Osteoblast (primary cell): Measurements from ENCODE around the gene LRP5. TPM values are rescaled to one million over a fixed set of nuclear protein-coding genes. Genes with fewer than 3 reads are reported as not detected.
"Not testable (repeated sequence)": the region's sequence is repeated elsewhere in the genome, so short reads cannot be mapped to it uniquely, and the experiment has no call there.

Experiments used
- DNase-seq: peaks from one replicate; pipeline ENCODE4 v3.0.0; 2011; ENCODE audit warnings: low spot score, mixed read lengths; ENCODE audit not compliant: insufficient read length; ENCODE audit errors: missing footprints
- H2AFZ ChIP-seq: 2 replicates; pipeline ENCODE4 v1.6.0; 2011; ENCODE audit warnings: mild to moderate bottlenecking, low read length
- H3K27ac ChIP-seq: 2 replicates; pipeline ENCODE4 v1.5.1; 2011; ENCODE audit warnings: mild to moderate bottlenecking, low read depth, low read length, moderate library complexity
- H3K27me3 ChIP-seq: 2 replicates; pipeline ENCODE4 v1.6.0; 2012; ENCODE audit warnings: mild to moderate bottlenecking, control low read depth, inconsistent platforms, low read length, moderate library complexity; ENCODE audit not compliant: insufficient read depth
- H3K36me3 ChIP-seq: 2 replicates; pipeline ENCODE4 v1.5.1; 2011; ENCODE audit warnings: mild to moderate bottlenecking, low read length, control low read depth, moderate library complexity; ENCODE audit not compliant: insufficient read depth
- H3K4me1 ChIP-seq: 2 replicates; pipeline ENCODE4 v1.5.1; 2011; ENCODE audit warnings: mild to moderate bottlenecking, low read length, control low read depth, moderate library complexity; ENCODE audit not compliant: insufficient read depth
- H3K4me2 ChIP-seq: 2 replicates; pipeline ENCODE4 v1.6.0; 2011; ENCODE audit warnings: mild to moderate bottlenecking, low read length; ENCODE audit not compliant: insufficient read depth
- H3K4me3 ChIP-seq: fragments of 200-600 bp; sonication (generic); 3 replicates; pipeline ENCODE4 v1.5.1; 2012; ENCODE audit warnings: mild to moderate bottlenecking, low read length, inconsistent platforms; ENCODE audit not compliant: insufficient read depth
- H3K79me2 ChIP-seq: 2 replicates; pipeline ENCODE4 v1.6.0; 2012; ENCODE audit warnings: mild to moderate bottlenecking, low read length, control low read depth, inconsistent platforms; ENCODE audit not compliant: insufficient read depth
- H3K9me3 ChIP-seq: 2 replicates; pipeline ENCODE4 v1.5.1; 2011; ENCODE audit warnings: low read depth, low read length, control low read depth
- H4K20me1 ChIP-seq: 2 replicates; pipeline ENCODE4 v1.6.0; 2012; ENCODE audit warnings: mild to moderate bottlenecking, low read length, control low read depth; ENCODE audit not compliant: insufficient read depth
- total RNA-seq: library from RNA; depleted of rRNA; stranded (reverse); fragments of >200 nt; gene quantifications from 2 replicates; pipeline ENCODE4 v1.2.3, GENCODE V29; 2012
- TF ChIP-seq, protein P1 (sequence below): IDR thresholded peaks from 2 replicates; pipeline ENCODE4 v1.5.1; 2011; ENCODE audit warnings: mild to moderate bottlenecking, low read depth, low read length, moderate library complexity; ENCODE audit errors: extremely low read depth

LRP5 gene
- total RNA-seq, 1 donor, result 16.3 TPM

DNA sequence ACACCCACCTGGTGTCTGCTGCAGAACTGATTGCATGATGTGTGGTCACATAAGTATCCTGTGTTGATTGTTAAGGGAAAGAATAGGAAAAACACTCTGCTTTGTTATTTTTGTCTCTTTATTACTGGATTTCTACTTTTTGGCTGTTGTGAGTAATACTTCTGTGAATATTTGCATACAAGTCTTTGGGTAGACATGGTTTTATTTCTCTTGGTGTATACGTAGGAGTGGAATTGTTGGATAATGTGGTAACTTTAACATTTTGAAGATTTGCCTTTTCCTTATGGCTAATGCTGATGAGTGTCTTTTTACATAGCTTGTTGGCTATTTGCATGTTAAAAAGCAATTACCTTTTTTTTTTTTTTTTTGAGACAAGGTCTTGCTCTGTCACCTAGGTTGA lies 161.3 kb downstream of the LRP5 start:
- Histone ChIP-seq H3K9me3 (no peaks in the 10 kb centered on the region), H2AFZ (no peak overlapping the region), H3K4me2 (no peak overlapping the region), H3K27me3 (no peaks in the 10 kb centered on the region), H3K4me1 (peaks cover 37% of the 10 kb centered on the region), H3K79me2 (peaks cover 86% of the 10 kb centered on the region), H4K20me1 (peaks cover 48% of the 10 kb centered on the region), H3K4me3 (no peak overlapping the region), H3K36me3 (no peaks in the 10 kb centered on the region), H3K27ac (peak overlapping the region; percentile 96)
- TF ChIP-seq, protein P1, sequence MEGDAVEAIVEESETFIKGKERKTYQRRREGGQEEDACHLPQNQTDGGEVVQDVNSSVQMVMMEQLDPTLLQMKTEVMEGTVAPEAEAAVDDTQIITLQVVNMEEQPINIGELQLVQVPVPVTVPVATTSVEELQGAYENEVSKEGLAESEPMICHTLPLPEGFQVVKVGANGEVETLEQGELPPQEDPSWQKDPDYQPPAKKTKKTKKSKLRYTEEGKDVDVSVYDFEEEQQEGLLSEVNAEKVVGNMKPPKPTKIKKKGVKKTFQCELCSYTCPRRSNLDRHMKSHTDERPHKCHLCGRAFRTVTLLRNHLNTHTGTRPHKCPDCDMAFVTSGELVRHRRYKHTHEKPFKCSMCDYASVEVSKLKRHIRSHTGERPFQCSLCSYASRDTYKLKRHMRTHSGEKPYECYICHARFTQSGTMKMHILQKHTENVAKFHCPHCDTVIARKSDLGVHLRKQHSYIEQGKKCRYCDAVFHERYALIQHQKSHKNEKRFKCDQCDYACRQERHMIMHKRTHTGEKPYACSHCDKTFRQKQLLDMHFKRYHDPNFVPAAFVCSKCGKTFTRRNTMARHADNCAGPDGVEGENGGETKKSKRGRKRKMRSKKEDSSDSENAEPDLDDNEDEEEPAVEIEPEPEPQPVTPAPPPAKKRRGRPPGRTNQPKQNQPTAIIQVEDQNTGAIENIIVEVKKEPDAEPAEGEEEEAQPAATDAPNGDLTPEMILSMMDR, result no peak
- DNase-seq, result no peak

DNA sequence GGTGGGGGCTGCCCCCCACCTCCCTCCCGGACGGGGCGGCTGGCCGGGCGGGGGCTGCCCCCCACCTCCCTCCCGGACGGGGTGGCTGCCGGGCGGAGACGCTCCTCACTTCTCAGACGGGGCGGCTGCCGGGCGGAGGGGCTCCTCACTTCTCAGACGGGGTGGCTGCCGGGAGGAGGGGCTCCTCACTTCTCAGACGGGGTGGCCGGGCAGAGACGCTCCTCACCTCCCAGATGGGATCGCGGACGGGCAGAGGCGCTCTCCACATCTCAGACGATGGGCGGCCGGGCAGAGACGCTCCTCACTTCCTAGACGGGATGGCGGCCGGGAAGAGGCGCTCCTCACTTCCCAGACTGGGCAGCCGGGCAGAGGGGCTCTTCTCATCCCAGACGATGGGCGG lies 163.2 kb downstream of the LRP5 start:
- not testable (repeated sequence) for H2AFZ ChIP-seq, H3K4me2 ChIP-seq, H3K4me3 ChIP-seq, H3K9me3 ChIP-seq, H3K36me3 ChIP-seq, DNase-seq, H3K27me3 ChIP-seq, H3K27ac ChIP-seq
- Histone ChIP-seq H3K79me2 (peaks cover 86% of the 10 kb centered on the region), H4K20me1 (peaks cover 41% of the 10 kb centered on the region), H3K4me1 (peaks cover 25% of the 10 kb centered on the region)

GRCh38 chr11:68479390-68479789 lies 167.0 kb downstream of the LRP5 start:
- peaks cover 47% of the 10 kb centered on the region for H4K20me1 ChIP-seq

DNA sequence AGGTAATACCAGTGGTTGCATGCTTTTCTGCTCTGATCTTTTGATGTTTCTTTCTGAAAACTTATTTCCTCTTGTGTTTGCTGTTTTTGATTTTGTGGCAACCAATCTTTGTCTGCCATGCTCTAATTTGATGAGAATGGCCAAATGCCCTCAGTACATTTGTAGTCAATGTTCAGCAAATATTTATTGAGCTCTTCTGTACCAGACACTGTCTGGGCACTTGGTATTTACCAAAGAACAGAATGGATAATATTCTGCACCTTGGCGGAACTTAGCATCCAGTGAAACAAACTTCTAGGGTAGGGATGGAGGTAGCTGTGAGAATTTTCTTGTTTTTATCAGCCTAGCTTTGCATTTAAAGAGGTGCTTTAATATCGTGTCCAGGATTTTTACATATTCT lies 167.8 kb downstream of the LRP5 start:
- TF ChIP-seq, protein P1, result no peak
- peaks cover 49% of the 10 kb centered on the region for H4K20me1 ChIP-seq
- no peak for DNase-seq

More at GRCh38 chr11:68479390-68479789, 167.0 kb downstream of the LRP5 start:
- no peak for DNase-seq
- Histone ChIP-seq H3K36me3 (peaks cover 4% of the 10 kb centered on the region), H3K9me3 (no peaks in the 10 kb centered on the region), H3K79me2 (peaks cover 88% of the 10 kb centered on the region), H3K27ac (no peak overlapping the region), H3K4me1 (no peaks in the 10 kb centered on the region), H3K4me3 (no peak overlapping the region), H2AFZ (no peak overlapping the region), H3K27me3 (no peaks in the 10 kb centered on the region), H3K4me2 (no peak overlapping the region)
- TF ChIP-seq, protein P1, result no peak

More for the DNA sequence above, 167.8 kb downstream of the LRP5 start:
- Histone ChIP-seq H3K4me2 (no peak overlapping the region), H3K27ac (no peak overlapping the region), H3K4me1 (no peaks in the 10 kb centered on the region), H2AFZ (no peak overlapping the region), H3K79me2 (peaks cover 92% of the 10 kb centered on the region), H3K9me3 (no peaks in the 10 kb centered on the region), H3K4me3 (no peak overlapping the region), H3K36me3 (peaks cover 4% of the 10 kb centered on the region), H3K27me3 (no peaks in the 10 kb centered on the region)
